Pons (tissue), 1 donor: ENCODE measurements around the gene CBX4.

Experiments
- DNase-seq: peaks from one replicate; pipeline ENCODE4 v3.0.0-alpha.2; 2016; ENCODE audit warnings: low spot score

The CBX4 gene

DNA sequence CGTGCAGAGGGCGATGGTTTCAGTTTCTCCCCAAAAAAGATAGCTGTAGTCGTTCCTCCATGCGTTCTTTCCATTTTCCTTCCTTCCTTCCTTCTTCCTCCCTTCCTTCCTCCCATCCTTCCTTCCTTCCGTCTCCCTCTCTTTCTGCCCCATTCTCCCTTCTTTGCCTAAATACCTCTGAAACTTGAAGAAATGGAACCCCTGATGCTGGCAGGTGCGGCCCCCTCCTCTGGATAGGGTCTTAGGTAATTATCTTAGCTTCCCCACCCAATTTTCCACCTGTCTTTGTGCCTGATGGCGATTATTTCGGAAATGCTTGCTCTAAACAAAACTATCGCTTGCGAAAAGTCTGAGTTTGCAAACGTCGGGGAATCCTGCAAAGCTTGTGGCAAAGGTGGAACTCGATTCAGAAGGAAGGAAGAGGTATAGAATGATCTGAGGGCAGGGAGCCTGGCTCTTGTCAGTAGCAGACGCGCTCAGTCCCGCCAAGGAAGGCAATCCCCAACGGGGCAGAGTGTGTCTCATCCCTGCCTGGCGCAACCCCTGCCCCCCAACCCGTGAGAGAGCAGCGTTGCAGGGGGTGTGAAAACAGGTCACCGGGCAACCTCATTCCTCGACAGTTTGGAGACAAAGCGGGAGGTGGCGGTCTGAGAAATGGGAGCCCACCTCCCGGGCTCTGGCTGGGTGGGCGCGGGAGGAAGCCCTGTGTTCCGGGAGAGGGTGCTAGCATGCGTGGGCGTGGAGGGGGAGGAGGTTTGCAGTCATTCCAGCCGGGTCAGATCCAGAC is 39.5 kb downstream of the CBX4 start:
- DNase-seq, result no peak

DNA sequence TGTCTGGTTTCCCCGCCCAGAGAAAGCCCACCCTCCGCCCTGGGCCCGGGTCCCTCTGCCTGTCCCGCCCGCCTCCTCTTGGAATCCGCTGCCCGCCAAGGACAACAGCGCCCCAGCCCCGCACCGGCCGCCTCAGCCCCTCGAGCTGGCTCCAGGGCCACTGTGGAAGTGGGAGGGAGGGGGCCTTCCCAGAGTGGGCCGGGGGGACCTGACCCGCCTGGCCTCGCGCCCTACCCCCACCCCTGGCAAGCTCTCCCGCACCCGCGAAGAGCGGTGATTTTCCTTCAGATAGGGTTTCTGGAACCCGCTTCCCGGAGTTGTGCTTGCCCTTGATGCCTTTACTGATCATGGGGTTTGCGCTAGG is 40.1 kb downstream of the CBX4 start:
- no peak for DNase-seq

- DNase-seq, result no peak
Measured at GRCh38 chr17:79798299-79799173, 40.7 kb downstream of the CBX4 start.

DNA sequence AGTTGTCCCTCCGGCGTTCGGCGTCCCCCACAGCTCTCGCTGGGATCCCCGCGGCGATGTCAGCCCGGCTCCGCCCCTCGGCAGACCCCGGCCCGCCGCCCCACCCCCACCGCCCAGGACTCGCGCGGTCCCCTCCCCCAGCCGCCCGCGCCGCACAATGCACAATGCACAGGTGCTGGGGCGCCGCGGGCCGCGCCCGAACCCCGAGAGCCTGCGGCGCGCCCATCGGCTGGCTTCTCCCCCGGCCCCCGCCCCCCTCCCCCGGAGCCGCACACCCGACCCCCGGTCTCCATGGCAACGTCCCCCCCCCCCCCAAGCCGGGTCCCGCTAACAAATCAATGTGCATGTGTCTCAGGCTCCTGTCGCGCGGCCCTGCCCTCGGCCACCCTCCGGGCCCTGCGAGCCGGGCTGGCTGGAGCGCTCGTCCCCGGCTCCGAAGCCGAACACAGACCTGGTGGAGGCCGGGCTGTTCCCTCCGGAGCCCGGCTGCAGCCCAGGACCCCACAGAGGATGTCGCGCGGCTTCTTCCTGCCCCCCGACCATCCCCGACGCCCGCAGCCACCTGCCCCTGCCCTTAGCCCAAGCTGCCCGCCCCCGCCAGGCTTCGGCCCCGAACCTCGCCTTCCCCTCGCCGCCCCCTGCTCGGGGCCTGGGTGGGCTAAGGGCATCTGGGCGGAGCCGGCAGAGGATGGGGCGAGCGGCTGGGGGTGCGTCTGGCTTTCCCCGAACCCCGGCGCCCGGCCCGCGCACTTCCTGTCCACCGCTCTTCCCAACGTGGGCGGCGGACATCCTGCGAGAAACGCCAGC is 41.5 kb downstream of the CBX4 start:
- DNase-seq, result no peak

GRCh38 chr17:79796763-79797491 is 42.3 kb downstream of the CBX4 start, which contains the start of gene CBX8:
Gene CBX8, minus strand, starts transcription at chr17:79797077. Its CDS starts 79 bp downstream, at chr17:79796998.
- DNase-seq, result peak; percentile 99

- peak; percentile 39 for DNase-seq
Measured at GRCh38 chr17:79796444-79796762, 42.8 kb downstream of the CBX4 start.

DNA sequence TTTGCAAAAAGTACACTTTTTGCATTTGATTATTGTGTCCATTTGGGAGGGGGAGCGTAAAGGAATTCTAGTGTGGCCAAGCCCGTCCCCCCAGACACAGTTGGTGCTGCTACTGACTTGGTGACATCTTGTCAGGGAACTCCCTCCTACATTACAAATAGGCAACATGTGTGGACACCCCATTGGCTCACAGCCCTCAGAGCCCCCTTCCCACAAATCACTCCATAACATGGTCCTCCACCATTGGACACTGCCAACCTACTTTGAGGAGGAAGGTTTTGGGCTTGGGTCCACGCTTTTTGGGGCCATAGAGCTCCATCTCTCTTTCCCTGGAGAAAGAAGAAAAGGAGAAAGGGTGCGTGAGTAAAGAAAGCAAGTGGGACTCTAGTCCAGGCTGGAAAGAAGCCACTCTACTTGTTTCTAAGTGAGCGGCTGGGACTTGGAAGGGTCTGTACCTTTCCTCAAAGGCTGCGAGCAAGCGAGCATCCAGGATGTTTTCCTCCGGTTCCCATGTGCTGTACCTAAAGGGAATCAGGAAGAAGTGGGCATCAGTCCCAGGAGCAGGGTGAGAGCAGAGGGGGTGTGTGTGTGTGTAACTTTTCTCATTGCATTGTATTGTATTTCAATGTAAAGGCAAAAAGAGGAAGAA is 43.3 kb downstream of the CBX4 start:
- no peak for DNase-seq

GRCh38 chr17:79794659-79795511 is 44.4 kb downstream of the CBX4 start:
- DNase-seq, result no peak

GRCh38 chr17:79793924-79794304 is 45.3 kb downstream of the CBX4 start:
- no peak for DNase-seq

GRCh38 chr17:79792984-79793923 is 46.0 kb downstream of the CBX4 start:
- no peak for DNase-seq

DNA sequence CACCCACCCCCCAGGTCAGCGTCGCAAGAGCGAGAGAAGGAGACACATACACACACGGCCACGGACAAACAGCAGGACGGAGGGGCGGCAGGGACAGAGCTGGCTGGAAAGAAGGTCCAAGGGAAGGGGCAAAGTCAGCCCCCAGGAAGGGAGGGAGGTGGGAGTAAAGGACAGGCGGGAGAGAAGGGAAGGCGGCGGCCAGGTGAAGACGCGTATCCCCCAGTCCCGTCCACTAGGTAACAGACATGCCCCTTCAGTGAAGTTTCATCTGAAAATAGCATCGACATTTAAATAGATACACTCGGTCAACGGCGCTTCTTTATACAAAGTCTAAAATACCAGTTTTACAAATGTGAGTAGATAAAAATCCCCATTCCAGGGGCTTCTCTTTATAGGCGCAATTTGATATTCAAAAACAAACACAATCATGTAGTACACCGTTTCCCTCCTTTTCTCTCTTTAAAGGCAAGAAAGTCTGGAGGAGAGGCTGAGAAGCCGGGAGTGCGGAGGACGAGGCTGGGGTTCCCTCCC is 46.8 kb downstream of the CBX4 start:
- no peak for DNase-seq

GRCh38 chr17:79791735-79792161 is 47.5 kb downstream of the CBX4 start:
- no peak for DNase-seq

GRCh38 chr17:79790805-79791734 is 48.2 kb downstream of the CBX4 start:
- DNase-seq, result no peak

DNA sequence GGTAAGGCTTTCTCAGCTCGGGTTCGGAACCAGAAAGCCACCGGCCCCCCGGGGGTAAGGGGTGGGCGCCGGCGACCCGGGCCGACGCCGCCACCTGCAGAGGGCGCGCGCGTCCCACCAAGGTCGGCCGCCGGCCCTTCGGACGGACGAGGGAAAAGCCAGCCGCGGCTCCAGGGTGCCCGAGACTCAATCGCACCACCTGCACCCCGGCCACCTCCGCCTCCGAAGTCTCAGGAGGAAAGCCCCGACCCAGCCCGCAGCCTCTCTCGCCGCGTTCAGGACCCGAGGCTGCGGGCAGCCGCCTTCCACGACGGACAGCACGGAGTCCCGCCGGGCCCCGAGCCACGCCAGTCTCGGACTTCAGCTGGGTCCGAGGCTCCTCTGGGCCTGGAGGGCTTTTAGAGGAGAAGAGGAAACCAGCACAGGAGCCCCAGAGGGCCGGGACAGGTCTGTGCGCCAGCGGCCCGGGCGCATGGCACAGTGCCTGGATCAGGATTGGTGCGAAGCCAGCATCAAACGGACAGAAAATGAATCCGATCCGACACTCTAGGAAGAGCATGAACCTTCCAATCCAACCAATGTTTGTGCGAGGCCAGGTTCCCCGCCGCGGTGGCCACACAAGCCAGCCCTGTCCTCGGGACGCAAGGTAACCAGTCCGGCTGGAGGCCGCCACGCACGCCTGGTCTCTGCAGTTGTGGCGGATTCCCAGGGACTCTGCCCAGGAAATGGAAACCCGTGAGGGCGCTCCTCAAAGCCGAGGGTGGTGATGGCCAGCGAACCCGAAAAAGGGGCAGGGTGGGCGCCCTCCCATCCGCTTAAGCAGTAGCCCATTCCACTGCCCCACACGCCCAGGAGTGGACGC is 49.1 kb downstream of the CBX4 start:
- no peak for DNase-seq

GRCh38 chr17:79788989-79789942 is 50.0 kb downstream of the CBX4 start:
- DNase-seq, result no peak

- DNase-seq, result no peak
Measured at GRCh38 chr17:79788455-79788854, 50.8 kb downstream of the CBX4 start.
